GM11168 (cell line): ENCODE measurements around the gene SPPL3.
"Not testable (repeated sequence)": the region's sequence is repeated elsewhere in the genome, so short reads cannot be mapped to it uniquely, and the experiment has no call there.

ENCODE experiments used
- in situ Hi-C: fragments of 300-500 bp; cut with MboI; formaldehyde crosslinking; loops from one replicate; pipeline ENCODE4 v1.12.0; 2022; ENCODE audit warnings: low sequenced_read_pairs; ENCODE audit not compliant: unreplicated experiment

The SPPL3 gene, protein sequence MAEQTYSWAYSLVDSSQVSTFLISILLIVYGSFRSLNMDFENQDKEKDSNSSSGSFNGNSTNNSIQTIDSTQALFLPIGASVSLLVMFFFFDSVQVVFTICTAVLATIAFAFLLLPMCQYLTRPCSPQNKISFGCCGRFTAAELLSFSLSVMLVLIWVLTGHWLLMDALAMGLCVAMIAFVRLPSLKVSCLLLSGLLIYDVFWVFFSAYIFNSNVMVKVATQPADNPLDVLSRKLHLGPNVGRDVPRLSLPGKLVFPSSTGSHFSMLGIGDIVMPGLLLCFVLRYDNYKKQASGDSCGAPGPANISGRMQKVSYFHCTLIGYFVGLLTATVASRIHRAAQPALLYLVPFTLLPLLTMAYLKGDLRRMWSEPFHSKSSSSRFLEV

DNA sequence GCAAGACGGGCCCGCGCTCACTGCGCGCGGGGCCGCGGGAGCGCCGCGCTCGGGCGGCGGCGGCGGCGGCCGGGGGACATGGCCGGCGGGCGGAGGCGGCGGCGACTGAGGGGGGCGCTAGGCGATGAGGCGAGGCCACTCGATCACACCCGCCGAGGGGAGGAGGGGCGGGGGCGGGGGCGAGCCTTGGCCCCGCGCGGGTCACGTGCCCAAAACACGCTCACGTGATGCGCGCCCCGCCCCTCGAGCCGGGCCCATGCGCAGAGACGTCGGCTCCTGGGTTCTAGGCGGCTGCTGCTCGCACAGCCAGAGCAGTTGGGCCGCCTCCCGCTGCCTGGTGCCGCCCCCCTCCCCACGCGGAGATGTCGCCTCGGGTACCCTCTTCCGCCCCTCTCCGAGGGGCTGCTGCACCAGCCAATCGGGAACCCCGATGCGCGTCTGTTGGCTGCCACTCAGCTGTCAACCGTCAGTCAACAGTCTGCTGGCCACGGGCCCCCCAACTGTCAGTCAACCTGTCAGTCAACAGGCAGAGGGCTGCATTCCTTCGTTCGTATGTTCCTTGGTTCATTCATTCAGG lies at the start of gene SPPL3:
Gene SPPL3, minus strand, starts transcription at position 162 of the 577 bp plus-strand sequence. CDS start 491 bp downstream, outside the sequence.
- in situ Hi-C loops = no loop called here

DNA sequence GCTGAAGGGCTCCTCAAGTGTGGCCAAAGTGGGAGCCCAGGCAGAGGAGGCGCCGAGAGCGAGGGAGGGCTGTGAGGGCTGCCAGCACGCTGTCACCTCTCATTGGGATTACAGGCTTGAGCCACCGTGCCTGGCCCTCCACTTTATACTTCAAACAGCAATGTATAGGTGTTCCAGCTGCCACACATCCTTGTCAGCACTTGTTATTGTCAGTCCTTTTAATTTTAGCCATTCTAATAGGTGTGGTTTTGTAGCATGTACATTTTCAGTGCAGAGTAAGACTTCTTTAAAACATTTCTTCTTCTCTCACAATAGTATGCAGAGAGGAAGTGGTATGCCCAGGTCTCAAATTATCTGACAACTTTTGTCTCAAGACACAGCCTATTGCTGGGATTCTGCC lies 46.6 kb upstream of the SPPL3 start:
- in situ Hi-C loops = no loop called here

DNA sequence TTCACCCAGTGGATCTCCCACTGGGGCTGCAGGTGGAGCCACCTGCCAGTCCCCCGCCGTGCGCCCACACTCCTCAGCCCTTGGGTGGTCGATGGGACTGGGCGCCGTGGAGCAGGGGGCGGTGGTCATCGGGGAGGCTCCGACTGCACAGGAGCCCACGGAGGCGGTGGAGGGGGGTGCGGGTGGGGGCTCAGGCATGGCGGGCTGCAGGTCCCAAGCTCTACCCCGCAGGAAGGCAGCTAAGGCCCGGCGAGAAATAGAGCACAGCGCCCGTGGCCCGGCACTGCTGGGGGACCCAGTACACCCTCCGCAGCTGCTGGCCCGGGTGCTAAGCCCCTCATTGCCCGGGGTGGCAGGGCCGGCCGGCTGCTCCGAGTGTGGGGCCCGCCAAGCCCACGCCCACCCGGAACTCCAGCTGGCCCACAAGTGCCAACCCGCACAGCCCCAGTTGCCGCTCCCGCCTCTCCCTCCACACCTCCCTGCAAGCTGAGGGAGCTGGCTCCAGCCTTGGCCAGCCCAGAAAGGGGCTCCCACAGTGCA lies 46.2 kb upstream of the SPPL3 start:
- in situ Hi-C loops = not testable (repeated sequence)

DNA sequence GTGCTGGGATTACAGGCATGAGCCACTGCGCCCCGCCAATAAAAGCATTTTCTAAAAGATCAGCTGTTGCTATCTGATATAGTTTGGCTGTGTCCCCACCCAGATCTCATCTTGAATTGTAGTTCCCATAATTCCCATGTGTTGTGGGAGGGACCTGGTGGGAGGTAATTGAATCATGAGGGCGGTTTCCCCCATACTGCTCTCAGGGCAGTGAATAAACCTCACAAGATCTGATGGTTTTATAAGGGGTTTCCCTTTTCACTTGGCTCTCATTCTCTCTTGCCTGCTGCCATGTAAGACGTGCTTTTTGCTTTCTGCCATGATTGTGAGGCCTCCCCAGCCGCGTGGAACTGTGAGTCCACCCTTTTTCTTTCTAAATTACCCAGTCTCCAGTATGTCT lies 41.4 kb upstream of the SPPL3 start:
- in situ Hi-C loops = not testable (repeated sequence)

DNA sequence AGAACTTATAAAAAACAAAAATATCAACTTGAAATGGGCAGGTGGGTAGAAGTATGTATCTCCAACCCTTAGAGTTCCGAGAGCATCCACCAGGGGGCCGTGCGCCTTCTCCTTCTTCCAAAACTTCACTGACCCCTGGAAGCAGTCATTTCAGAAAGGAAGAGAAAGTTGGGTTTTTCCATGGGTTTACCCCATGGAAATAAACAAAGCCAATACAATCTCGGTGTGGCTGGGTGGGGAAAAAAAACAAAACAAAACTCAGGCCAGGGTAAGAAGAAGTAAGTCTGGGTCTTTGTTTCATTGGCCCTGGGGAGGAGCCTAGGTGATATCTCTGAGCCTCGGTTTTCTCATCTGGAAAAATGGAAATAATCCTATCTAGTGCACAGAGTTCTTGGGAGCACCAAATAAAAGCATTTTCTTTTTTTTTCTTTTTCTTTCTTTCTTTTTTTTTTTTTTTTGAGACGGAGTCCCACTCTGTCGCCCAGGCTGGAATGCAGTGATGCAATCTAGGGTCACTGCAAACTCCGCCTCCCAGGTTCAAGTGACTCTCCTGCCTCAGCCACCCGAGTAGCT lies 40.6 kb upstream of the SPPL3 start:
- in situ Hi-C loops = no loop called here

DNA sequence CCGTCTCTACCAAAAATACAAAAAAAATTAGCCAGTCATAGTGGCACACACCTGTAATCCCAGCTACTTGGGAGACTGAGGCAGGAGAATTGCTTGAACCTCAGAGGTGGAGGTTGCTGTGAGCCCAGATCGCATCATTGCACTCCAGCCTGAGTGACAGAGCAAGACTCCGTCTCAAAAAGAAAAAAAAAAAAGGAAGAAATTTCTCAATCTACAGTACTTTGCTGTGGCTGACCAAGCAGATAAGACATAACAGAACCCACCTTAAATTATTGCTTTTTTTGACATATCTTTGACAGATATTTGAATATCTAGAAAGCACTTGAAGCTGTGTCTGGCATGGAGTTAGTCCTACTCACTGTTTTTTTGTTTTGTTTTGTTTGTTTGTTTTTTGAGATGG lies 39.3 kb upstream of the SPPL3 start:
- in situ Hi-C loops = no loop called here

DNA sequence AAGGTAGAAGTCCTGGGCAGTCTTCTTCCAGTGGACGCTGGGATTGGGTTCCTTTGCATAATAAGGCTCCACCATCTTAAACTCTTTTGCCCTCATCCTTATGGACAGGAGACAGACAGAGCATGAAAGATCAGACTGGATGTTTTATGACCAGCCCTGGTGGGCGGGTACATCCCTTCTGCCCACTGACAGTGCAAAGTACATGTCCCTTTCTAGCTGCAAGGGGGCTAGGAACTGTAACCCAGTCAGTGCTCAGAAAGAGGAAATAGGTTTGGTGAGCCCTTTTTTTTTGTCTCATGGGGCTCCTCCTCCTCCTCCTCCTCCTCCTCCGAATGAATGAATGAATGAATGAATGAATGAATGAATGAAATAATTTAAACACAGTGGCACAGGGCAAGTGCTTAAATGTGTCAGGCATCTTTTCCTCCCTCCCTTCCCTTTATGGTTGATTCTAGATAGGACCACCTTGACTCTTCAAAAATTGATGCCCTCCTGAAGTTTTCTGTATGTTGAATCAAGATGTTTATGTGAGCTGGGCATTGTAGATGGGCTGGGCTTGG lies 37.8 kb upstream of the SPPL3 start:
- in situ Hi-C loops = no loop called here

DNA sequence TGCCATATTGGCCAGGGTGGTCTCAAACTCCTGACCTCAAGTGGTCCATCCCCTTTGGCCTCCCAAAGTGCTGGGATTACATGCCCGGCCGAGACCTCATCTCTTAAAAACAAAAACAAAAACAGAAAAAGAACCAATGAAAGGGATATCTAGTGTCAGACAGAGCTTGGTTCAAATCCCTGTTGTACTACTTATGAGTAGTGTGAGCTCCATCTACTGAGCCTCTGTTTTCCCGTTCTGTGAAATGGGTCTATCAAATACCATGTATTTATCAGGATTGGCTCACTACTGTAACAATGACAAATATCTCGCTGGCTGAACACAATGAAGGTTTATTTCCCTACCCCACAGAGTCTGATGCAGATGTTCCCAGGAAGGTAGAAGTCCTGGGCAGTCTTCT lies 37.3 kb upstream of the SPPL3 start:
- in situ Hi-C loops = no loop called here

DNA sequence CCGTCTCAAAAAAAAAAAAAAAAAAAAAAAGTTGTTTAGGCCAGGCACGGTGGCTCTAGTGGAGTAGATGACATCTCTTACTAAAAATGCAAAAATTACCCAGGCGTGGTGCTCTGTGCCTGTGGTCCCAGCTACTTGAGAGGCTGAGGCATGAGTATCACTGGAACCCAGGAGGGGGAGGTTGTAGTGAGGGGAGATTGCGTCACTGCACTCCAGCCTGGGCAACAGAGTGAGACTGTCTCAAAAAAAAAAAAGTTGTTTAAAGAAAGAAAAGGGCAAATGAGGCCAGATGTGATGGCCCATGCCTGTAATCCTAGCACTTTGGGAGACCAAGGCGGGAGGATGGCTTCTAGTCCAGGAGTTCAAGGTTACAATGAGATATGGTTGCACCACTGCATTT lies 36.6 kb upstream of the SPPL3 start:
- in situ Hi-C loops = no loop called here

DNA sequence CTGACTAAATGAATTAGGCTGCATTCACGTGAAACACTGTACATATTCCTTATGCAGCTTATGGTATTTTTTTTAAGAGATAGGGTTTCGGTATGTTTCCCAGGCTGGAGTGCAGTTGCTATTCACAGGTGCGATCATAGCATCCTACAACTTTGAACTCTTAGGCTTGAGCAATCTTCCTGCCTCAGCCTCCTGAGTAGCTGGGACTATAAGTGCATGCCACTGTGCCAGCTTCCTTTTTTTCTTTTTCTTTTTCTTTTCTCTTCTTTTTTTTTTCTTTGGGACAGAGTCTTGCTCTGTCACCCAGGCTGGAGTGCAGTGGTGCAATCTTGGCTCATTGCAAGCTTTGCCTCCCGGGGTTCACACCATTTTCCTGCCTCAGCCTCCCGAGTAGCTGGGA lies 35.8 kb upstream of the SPPL3 start:
- in situ Hi-C loops = no loop called here

DNA sequence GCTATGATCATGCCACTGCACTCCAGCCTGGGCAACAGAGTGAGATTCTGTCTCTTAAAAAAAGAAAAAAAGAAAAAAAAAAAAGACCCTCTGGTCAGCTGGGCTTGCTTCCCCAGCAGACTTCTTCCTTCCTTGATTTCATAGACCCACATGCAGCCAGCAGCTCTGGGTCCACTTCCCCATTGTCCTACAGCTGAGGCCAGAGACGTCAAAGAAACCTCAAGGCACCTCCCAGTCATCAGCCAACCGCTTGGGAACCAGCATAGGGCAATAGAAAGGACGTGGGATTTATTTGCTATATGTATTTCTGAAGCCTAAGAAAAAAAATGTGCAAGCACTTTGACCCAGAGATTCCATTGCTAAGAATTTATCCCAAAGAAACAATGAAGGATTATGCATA lies 35.4 kb upstream of the SPPL3 start:
- in situ Hi-C loops = no loop called here

DNA sequence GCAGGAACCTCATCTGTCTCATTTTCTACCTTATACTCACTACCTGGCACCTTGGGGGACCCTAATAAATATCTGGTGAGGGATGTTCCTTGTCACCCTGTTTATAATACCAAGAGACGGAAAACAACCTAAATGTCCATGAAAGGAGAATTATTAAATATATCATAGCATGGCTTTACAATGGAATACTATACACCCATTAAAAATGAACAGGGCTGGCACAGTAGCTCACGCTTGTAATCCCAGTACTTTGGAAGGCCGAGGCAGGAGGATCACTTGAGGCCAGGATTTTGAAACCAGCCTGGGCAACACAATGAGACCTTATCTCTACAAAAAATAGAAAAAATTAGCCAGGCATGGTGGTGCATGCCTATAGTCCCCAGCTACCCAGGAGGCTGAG lies 34.3 kb upstream of the SPPL3 start:
- in situ Hi-C loops = no loop called here

DNA sequence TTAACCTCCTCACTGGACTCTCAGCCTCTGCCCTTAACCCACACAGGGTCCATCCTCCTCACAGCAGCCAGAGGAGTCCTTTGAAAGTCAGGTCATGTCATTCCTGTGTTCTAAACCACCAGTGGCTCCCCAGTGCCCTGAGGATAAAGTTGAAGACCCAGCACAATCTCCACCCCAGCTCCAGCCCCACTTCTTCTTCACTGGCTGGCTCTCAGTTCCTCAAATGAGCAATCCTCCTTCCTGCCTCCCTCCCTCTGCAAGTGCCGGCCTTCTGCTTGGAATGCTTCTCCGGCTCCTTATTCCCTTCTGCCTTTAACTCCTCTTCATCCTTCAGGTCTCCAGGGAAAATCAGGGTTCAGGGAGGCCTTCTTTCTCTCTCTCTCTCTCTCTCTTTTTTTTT lies 32.0 kb upstream of the SPPL3 start:
- in situ Hi-C loops = no loop called here

DNA sequence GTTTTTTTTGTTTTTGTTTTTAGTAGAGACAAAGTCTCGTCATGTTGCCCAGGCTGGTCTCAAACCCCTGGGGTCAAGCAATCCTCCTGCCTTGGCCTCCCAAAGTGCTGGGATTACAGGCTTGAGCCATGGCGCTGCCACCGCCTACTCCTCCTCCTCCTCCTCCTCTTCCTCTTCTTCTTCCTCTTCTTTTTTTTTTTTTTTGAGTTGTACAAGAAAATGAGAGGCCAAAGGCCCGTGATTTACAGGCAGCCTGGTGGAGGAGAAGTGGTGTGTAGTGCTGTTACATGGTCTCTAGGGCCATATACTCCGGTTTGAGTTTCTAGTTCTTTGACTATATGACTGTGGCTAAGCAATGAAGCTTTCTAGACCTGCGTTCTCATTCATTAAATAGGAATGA lies 29.6 kb upstream of the SPPL3 start:
- in situ Hi-C loops = no loop called here

DNA sequence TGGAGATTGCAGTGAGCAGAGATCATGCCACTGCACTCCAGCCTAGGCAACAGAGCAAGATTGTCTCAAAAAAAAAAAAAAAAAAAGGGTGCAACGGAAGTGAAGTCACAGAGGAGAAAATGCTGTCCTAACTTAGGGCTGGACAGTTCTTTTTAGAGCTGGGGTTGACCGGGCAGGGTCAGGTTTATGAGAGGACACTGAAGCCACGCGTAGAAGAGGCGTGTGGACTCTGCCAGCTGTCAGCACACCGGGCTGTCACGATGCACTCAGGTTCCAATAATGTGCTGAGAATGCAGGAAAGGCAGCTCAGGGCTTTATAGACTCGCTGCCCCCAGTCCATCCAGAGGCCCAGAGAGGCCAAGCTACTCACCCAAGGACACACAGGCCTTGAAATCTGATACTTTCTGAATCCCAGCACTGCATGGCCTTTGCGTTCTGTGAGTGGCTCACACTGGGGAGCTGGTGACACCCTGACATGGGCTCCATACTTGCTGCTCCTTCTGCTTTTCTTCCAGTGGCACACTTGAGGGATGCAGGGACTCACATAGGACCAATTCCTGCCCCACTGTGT lies 28.9 kb upstream of the SPPL3 start:
- in situ Hi-C loops = no loop called here

DNA sequence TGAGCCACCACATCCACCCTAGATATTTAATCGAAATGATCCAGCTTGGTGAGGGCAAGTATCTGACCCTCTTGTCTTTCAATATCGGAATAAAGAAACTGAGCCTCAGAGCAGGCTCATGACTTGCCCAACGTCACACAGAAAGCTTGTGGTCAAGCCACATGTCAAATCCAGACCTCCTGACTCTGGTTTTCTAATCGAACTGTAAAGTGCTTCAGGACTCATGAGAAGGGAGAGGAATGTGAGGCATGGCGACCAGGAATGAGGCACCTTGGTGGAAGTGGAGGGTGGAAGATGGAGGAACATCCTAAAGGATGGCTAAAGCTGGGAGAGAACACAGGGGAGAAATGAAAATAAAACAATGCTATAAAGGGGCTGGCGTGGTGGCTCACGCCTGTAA lies 27.9 kb upstream of the SPPL3 start:
- in situ Hi-C loops = no loop called here

DNA sequence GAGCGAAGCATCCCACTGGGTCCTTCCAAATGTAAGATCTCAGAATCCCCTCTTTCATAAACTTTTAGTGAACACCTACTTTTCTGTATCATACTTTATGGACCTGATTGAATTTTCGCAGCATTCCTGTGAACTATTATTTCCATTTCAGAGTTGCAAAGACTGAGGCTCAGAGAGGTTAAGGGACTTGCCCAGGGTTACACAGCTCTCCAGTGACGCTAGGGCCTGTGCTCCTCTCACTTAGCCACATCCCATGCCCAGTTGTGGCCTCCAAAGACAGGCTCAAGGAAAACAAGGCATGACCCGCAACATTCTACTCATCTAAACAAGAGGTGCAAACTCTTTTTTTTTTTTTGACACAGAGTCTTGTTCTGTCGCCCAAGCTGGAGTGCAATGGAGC lies 25.9 kb upstream of the SPPL3 start:
- in situ Hi-C loops = no loop called here

DNA sequence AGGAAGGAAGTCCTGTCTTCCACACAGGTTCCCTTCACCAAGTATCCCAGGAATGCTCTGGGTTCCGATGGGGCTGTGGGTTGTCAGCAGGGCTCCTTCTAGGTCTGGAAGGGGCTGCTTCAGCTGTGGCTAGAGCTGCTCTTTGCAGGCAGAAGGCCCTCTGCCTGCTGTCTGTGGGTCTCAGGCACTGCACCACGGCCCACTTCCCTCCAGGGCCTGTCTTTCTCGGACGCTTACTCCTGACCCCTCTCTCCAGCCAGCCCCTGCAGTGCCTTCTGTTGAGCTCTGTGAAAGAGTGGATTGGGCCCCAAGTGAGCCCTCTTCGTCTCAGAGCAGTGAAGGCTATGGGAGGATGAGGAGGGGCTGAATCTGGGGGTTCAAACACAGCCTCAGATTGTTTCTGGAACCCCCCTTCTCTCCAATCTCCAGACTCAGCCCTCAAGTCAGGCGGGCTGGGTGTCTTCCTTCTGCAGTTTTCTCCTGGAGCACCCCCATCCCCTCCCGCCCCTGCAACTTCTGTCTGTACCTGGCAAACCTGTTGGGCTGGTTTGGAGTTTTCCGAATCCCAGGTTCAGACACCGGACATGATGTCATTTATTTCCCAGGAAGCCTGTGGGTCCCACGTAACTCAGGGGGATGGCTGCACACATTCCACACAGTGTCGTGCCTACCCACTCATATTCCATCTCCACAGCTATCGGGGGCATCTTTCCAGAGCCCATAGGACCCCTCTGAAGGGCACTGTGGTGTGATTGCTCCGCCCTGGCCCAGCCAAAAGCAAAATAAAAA lies 24.9 kb upstream of the SPPL3 start:
- in situ Hi-C loops = no loop called here

DNA sequence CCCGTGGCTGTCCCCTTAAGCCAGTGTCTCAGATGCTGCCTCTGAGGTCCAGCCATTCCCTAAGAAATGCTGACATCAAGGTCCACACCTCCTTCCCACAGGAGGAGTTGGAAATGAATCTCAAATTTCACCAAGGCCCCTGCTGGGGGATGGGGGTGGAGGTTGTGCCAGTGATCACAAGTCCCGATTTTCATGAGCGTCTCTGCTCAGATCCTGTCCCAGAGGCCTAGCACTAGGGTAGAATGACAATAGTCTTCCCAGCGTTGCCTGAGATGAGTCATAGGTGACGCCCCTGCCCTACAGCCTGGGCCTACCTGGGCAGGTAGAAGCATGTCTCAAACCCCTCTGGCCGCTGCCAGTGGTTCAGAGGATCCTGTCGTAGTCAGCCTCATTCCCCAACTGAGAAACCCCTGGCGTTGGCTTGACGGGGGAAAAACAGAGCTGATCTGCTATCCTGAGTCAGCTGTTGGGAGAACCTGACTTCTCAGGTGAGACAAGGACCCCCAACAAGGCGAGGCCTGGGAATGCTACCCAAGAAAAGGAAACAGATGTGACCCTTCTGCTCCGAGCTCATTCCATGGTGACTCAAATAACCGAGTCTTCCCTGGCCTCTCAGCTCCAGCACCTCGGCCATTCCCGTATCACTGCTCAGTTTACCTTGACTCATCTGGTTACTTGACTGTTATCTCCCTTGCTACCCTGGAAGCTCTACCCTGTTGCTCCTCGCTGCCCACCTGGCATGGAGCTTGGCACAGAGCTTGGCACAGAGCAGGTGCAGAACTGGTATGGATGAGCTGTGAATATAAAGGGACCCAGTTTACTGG lies 21.8 kb upstream of the SPPL3 start:
- in situ Hi-C loops = no loop called here
